Fibroblast of lung (primary cell): Measurements from ENCODE around the gene ZDHHC16. TPM values are rescaled to one million over a fixed set of nuclear protein-coding genes. Genes with fewer than 3 reads are reported as not detected.

Experiments
- DNase-seq, 2 donors: peaks; one replicate each; pipeline versions ENCODE4 v3.0.0 to v3.0.0-alpha.2; 2010; ENCODE audit warnings: low read depth in 2 of 2
- H2AFZ ChIP-seq: 2 replicates; pipeline ENCODE4 v1.5.1; 2012; ENCODE audit warnings: low read length, control low read depth, inconsistent platforms
- H3K27ac ChIP-seq: 2 replicates; pipeline ENCODE4 v1.5.1; 2011; ENCODE audit warnings: low read length, control low read depth; ENCODE audit not compliant: insufficient read depth
- H3K27me3 ChIP-seq: 2 replicates; pipeline ENCODE4 v1.5.1; 2011; ENCODE audit warnings: mild to moderate bottlenecking, low read length; ENCODE audit not compliant: control insufficient read depth, insufficient read depth
- H3K36me3 ChIP-seq: 2 replicates; pipeline ENCODE4 v1.5.1; 2011; ENCODE audit warnings: low read length; ENCODE audit not compliant: control insufficient read depth, insufficient read depth
- H3K4me1 ChIP-seq: 2 replicates; pipeline ENCODE4 v1.5.1; 2011; ENCODE audit warnings: low read length; ENCODE audit not compliant: control insufficient read depth, insufficient read depth; ENCODE audit errors: extremely low read depth
- H3K4me2 ChIP-seq: 2 replicates; pipeline ENCODE4 v1.5.1; 2011; ENCODE audit warnings: low read length, control low read depth; ENCODE audit not compliant: insufficient read depth; ENCODE audit errors: extremely low read depth
- H3K4me3 ChIP-seq, 4 experiments: fragments of 200-600 bp in 1 of 4; sonication (generic) in 1 of 4; replicated peaks in 1 of 4; 2 replicates each; pipeline ENCODE4 v1.5.1; 2011 to 2016; ENCODE audit warnings: low read length in 4 of 4, low read depth in 3 of 4, mild to moderate bottlenecking in 3 of 4, control low read depth in 2 of 4, inconsistent platforms in 1 of 4, mixed read lengths in 1 of 4; ENCODE audit not compliant: insufficient read depth in 1 of 4; ENCODE audit errors: control extremely low read depth in 1 of 4
- H3K79me2 ChIP-seq: 2 replicates; pipeline ENCODE4 v1.5.1; 2012; ENCODE audit warnings: mild to moderate bottlenecking, low read length, inconsistent platforms; ENCODE audit not compliant: control insufficient read depth, insufficient read depth
- H3K9ac ChIP-seq: 2 replicates; pipeline ENCODE4 v1.5.1; 2011; ENCODE audit warnings: mild to moderate bottlenecking, low read length, control low read depth; ENCODE audit not compliant: insufficient read depth
- H3K9me3 ChIP-seq: 2 replicates; pipeline ENCODE4 v1.5.1; 2012; ENCODE audit warnings: low read depth, low read length; ENCODE audit not compliant: control insufficient read depth, insufficient read depth
- H4K20me1 ChIP-seq: 2 replicates; pipeline ENCODE4 v1.5.1; 2011; ENCODE audit warnings: low read length; ENCODE audit not compliant: control insufficient read depth, insufficient read depth; ENCODE audit errors: extremely low read depth
- EZH2 ChIP-seq: IDR thresholded peaks from 2 replicates; pipeline ENCODE4 v1.5.1; 2012; ENCODE audit warnings: low read length, control low read depth, mild to moderate bottlenecking; ENCODE audit errors: missing control alignments
- polyA plus RNA-seq, 2 donors: library from polyadenylated mRNA; depleted of rRNA in 1 of 2; stranded (reverse) in 1 of 2; unstranded in 1 of 2; fragments of >200 nt; gene quantifications; 2 replicates each; pipeline ENCODE4 v1.2.1, GENCODE V29; 2011 to 2012; ENCODE audit warnings: missing spikeins in 1 of 2
- total RNA-seq: library from RNA; depleted of rRNA; stranded (reverse); fragments of >200 nt; gene quantifications from 2 replicates; pipeline ENCODE4 v1.2.1, GENCODE V29; 2014
- TF ChIP-seq, protein P1 (sequence below), 2 donors: IDR thresholded peaks in 1 of 2; conservative IDR thresholded peaks in 1 of 2; 1 replicate in 1 of 2; 2 replicates in 1 of 2; pipeline ENCODE4 v1.5.1; 2011 to 2012; ENCODE audit warnings: low read length in 2 of 2, control low read depth in 1 of 2, inconsistent platforms in 1 of 2, low read depth in 1 of 2, mild to moderate bottlenecking in 1 of 2

The ZDHHC16 gene
- total and polyA plus RNA-seq, 2 donors (not counting 1 experiment from before 2014, with no cell fraction given) = 39.3 to 60.2 TPM

- DNase-seq = no peak
- H3K27ac ChIP-seq = no peak overlapping the region
- peaks cover 15% of the 10 kb centered on the region for H3K79me2 ChIP-seq
- H3K36me3 ChIP-seq = peaks cover 12% of the 10 kb centered on the region
- H3K27me3 ChIP-seq = no peaks in the 10 kb centered on the region
- H4K20me1 ChIP-seq = no peaks in the 10 kb centered on the region
- no peak overlapping the region for H2AFZ ChIP-seq
- H3K9me3 ChIP-seq = no peaks in the 10 kb centered on the region
- no peaks in the 10 kb centered on the region for H3K4me1 ChIP-seq
- H3K4me2 ChIP-seq = no peak overlapping the region
- H3K9ac ChIP-seq = no peak overlapping the region
- TF ChIP-seq, protein P1, sequence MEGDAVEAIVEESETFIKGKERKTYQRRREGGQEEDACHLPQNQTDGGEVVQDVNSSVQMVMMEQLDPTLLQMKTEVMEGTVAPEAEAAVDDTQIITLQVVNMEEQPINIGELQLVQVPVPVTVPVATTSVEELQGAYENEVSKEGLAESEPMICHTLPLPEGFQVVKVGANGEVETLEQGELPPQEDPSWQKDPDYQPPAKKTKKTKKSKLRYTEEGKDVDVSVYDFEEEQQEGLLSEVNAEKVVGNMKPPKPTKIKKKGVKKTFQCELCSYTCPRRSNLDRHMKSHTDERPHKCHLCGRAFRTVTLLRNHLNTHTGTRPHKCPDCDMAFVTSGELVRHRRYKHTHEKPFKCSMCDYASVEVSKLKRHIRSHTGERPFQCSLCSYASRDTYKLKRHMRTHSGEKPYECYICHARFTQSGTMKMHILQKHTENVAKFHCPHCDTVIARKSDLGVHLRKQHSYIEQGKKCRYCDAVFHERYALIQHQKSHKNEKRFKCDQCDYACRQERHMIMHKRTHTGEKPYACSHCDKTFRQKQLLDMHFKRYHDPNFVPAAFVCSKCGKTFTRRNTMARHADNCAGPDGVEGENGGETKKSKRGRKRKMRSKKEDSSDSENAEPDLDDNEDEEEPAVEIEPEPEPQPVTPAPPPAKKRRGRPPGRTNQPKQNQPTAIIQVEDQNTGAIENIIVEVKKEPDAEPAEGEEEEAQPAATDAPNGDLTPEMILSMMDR (conservative IDR thresholded peaks at IDR 0.05 in 1 of 2, IDR thresholded peaks at IDR 0.05 in 1 of 2; ENCODE audit: low read depth in 1 of 2, low read length in 2 of 2) = no peak
- TF ChIP-seq EZH2 = no peak
- H3K4me3 ChIP-seq = no peak overlapping the region
These were observed 11.4 kb upstream of the ZDHHC16 start for GRCh38 chr10:97434557-97434956.

GRCh38 chr10:97435211-97435610 is 10.8 kb upstream of the ZDHHC16 start:
- H3K36me3 ChIP-seq = peaks cover 12% of the 10 kb centered on the region
- no peak overlapping the region for H2AFZ ChIP-seq
- no peak overlapping the region for H3K4me2 ChIP-seq
- no peak overlapping the region for H3K9ac ChIP-seq
- no peaks in the 10 kb centered on the region for H3K9me3 ChIP-seq
- H3K27me3 ChIP-seq = no peaks in the 10 kb centered on the region
- no peaks in the 10 kb centered on the region for H4K20me1 ChIP-seq
- TF ChIP-seq EZH2 = no peak
- TF ChIP-seq, protein P1 (conservative IDR thresholded peaks at IDR 0.05 in 1 of 2, IDR thresholded peaks at IDR 0.05 in 1 of 2; ENCODE audit: low read depth in 1 of 2, low read length in 2 of 2) = no peak
- H3K79me2 ChIP-seq = peaks cover 9% of the 10 kb centered on the region
- no peak overlapping the region for H3K4me3 ChIP-seq
- no peaks in the 10 kb centered on the region for H3K4me1 ChIP-seq
- no peak overlapping the region for H3K27ac ChIP-seq
- no peak for DNase-seq

DNA sequence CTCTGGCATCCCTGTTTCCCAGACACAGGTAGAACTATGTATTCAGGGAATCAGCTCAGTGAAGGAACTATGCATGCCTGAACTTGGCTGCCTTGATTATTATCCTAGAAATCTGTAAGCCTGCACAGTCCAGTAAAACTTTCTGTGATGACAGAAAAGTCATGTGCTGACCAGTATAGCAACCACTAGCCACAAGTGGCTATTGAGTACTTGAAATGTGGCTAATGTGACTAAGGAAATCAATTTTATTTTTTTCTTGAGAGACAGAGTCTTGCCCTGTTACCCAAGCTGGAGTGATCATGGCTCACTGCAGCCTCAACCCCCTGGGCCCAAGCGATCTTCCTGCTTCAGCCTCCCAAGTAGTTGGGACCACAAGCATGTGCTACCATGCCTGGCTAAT is 3.7 kb upstream of the ZDHHC16 start:
- H3K9me3 ChIP-seq = no peaks in the 10 kb centered on the region
- TF ChIP-seq, protein P1 (conservative IDR thresholded peaks at IDR 0.05 in 1 of 2, IDR thresholded peaks at IDR 0.05 in 1 of 2; ENCODE audit: low read depth in 1 of 2, low read length in 2 of 2) = no peak
- no peak for TF ChIP-seq EZH2
- H3K27ac ChIP-seq = no peak overlapping the region
- no peak overlapping the region for H3K4me3 ChIP-seq
- H3K36me3 ChIP-seq = peaks cover 1% of the 10 kb centered on the region
- no peak overlapping the region for H3K4me2 ChIP-seq
- no peak overlapping the region for H2AFZ ChIP-seq
- peaks cover 27% of the 10 kb centered on the region for H3K79me2 ChIP-seq
- no peaks in the 10 kb centered on the region for H3K4me1 ChIP-seq
- H3K27me3 ChIP-seq = no peaks in the 10 kb centered on the region
- no peak for DNase-seq
- no peaks in the 10 kb centered on the region for H4K20me1 ChIP-seq
- H3K9ac ChIP-seq = no peak overlapping the region
